Superior temporal gyrus (tissue), 1 donor: ENCODE measurements around the gene LMO7.

Experiments
- DNase-seq: peaks from one replicate; pipeline ENCODE4 v3.0.0-alpha.2; 2016; ENCODE audit errors: extremely low spot score

The LMO7 gene

DNA sequence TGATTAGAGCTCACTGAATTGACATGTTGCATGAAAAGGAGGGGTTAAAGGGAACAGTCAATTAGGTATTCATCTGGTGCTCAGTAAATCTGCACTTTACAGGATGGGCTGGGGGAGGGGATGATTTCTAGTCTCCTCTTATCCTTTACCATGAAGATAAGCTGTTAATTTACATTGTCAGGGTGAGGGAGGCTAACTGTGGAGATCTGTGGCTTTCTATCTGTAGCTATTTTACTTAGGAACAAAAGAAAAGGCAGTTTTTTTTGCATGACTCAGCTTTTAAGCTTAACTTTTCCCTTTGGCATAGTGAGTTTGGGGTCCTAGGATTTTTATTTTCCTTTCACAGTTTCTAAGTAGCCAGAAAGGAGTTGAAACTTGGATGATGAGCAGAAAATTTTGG is 253.3 kb downstream of the LMO7 start:
- DNase-seq: no peak

GRCh38 chr13:75895168-75895567 is 259.0 kb downstream of the LMO7 start:
- DNase-seq: no peak

- DNase-seq: no peak
Measured at GRCh38 chr13:75896271-75896670, 260.1 kb downstream of the LMO7 start.

- no peak for DNase-seq
Measured at GRCh38 chr13:75897386-75897785, 261.3 kb downstream of the LMO7 start.

GRCh38 chr13:75901501-75901900 is 265.4 kb downstream of the LMO7 start:
- DNase-seq: no peak

DNA sequence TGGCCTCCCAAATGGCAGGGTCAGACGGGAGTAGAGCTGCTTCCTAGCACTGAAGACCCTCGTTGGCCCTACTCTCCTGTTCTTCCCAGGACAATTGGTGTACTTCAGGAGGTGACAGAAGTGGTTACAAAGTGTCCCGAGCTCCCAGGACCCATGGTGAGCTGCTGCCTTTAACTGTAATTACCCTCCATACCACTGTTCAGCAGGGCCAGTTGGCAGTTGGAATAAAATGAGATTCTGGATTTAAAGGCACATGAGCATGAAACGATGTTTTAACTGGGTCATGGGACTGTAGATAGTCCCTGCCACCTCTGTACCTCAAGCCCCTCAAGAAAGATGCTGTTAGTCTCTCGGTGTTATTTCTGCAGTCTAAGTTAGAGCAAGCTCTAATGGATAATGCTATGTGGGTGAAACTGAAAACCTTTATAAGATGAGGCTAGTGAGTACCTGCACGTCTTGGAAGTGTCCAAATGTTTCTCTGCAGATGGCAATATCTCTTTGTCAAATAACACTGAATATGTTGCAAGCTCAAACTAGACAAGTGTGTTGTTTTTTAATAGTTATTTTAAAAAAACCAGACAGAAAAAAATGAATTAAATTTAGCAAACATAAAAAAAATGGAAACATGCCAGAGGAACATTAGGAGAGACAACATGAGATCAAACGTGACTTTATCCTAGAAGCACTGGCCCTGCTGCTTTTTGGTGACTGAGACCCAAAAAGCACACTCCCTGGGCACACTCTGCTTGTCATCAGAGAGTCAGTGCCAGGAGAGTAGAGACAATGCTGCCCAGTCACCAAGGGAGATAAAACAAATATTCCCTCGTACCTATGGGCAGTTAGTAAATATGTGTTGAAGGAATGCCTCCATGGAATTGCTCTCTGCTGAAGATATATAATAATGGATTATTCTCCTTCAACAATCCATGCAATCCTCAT is 266.3 kb downstream of the LMO7 start:
- no peak for DNase-seq

- no peak for DNase-seq
Measured at GRCh38 chr13:75904012-75904411, 267.9 kb downstream of the LMO7 start.

DNA sequence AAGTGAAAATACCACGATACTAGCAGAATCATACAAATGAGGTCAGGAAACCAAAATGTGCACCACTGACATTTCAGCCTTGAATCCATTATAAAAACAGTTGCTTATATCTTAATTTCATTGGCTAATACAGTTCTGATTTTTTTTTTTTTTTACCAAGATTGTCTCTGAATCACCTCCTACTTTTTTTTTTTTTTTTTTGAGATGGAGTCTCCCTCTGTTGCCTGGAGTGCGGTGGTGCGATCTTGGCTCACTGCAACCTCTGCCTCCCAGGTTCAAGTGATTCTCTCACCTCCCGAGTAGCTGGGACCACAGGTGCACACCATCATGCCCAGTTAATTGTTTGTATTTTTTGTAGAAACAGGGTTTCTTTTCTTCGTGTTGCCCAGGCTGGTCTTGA is 270.2 kb downstream of the LMO7 start:
- DNase-seq: no peak

- DNase-seq: no peak
Measured at GRCh38 chr13:75907044-75907443, 270.9 kb downstream of the LMO7 start.

DNA sequence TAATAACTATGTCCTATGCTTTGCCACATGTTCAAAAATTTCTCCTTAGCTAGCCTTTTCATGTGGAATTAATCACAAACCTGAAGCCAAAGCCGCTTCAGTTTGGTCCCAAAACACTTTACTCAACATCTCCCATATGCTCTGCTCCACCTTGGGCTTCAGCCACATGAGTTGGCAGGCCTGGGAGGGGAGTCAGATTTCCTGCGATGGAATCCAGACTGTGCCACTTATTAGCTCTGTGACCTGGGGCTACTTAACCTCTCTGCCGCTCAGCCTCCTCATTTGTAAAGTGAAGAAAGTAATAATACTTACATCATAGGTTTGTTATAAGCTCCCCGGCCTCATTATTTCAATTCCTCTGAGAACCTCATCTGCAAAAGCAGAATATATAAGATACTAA is 272.0 kb downstream of the LMO7 start:
- DNase-seq: no peak
